Adrenal gland (tissue), 5 donors: ENCODE results near the gene REM2.

Experiments
- POLR2A ChIP-seq, 2 donors: fragments of 450-650 bp; IDR thresholded peaks; one replicate each; pipeline ENCODE4 v1.6.1; 2017; ENCODE audit warnings: antibody characterized with exemption in 2 of 2, mild to moderate bottlenecking in 2 of 2, moderate library complexity in 1 of 2
- TF ChIP-seq, protein P1 (sequence below), 6 experiments: fragments of 450-650 bp in 4 of 6; fragments of 200-600 bp in 2 of 6; sonication (generic) in 1 of 6; IDR thresholded peaks; 1 replicate in 5 of 6; 2 replicates in 1 of 6; pipeline versions ENCODE4 v1.5.1 to v1.8.0; 2016 to 2021; ENCODE audit warnings: antibody characterized with exemption in 6 of 6, mild to moderate bottlenecking in 2 of 6, moderate library complexity in 1 of 6
- donor health status: DM: no; HTN: no; CAD: no.

DNA sequence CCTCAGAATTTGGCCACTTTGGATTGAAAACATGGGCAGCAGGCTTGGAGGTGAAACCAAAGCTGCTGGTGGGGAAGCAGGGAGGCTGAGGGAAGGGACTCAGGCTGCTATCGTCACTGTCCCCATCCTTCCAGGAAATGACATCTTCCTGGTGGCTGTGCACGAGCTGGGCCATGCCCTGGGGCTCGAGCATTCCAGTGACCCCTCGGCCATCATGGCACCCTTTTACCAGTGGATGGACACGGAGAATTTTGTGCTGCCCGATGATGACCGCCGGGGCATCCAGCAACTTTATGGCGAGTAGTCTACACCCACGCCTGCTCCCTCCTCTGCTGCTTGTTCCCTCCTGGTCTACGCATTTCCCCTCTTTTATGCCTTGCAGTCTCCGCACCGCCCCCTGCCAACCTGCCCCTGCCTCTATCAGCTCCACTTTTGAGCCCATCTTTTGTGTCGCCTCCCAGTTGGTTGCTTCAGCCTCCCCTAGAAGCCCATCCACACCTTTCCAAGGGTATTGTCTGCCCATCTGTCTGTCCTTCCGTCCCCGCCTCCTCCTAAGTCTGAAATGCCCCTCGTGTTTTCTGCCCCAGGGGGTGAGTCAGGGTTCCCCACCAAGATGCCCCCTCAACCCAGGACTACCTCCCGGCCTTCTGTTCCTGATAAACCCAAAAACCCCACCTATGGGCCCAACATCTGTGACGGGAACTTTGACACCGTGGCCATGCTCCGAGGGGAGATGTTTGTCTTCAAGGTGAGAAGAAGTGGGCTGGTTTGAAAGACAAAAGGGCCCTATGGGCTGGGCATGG is 39.7 kb upstream of the REM2 start:
- TF ChIP-seq, protein P1, sequence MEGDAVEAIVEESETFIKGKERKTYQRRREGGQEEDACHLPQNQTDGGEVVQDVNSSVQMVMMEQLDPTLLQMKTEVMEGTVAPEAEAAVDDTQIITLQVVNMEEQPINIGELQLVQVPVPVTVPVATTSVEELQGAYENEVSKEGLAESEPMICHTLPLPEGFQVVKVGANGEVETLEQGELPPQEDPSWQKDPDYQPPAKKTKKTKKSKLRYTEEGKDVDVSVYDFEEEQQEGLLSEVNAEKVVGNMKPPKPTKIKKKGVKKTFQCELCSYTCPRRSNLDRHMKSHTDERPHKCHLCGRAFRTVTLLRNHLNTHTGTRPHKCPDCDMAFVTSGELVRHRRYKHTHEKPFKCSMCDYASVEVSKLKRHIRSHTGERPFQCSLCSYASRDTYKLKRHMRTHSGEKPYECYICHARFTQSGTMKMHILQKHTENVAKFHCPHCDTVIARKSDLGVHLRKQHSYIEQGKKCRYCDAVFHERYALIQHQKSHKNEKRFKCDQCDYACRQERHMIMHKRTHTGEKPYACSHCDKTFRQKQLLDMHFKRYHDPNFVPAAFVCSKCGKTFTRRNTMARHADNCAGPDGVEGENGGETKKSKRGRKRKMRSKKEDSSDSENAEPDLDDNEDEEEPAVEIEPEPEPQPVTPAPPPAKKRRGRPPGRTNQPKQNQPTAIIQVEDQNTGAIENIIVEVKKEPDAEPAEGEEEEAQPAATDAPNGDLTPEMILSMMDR (IDR thresholded peaks at IDR 0.05), result no peak
- no peak for TF ChIP-seq POLR2A (IDR thresholded peaks at IDR 0.05)
